Retinal pigment epithelial cell (primary cell): Measurements from ENCODE around the gene SFRP5.
A peak's percentile ranks its signal among the peaks of the same experiment; 100 is the strongest.

ENCODE experiments used
- DNase-seq: peaks from one replicate; pipeline ENCODE4 v3.0.0-alpha.2; 2010; ENCODE audit warnings: low read depth
- H3K4me3 ChIP-seq: 2 replicates; pipeline ENCODE4 v1.5.1; 2011; ENCODE audit warnings: mild to moderate bottlenecking, low read length, control low read depth, moderate library complexity
- CTCF ChIP-seq: conservative IDR thresholded peaks from 2 replicates; pipeline ENCODE4 v1.5.1; 2011; ENCODE audit warnings: low read depth, low read length, control low read depth, inconsistent platforms

The SFRP5 gene

GRCh38 chr10:97771913-97772823 lies at the start of gene SFRP5:
TSS of gene SFRP5 (minus strand) at chr10:97771999. CDS start at chr10:97771833, 166 bp downstream.
- H3K4me3 ChIP-seq = peak within 1 kb of the TSS; percentile 74
- no peak for DNase-seq
- TF ChIP-seq CTCF = no peak

GRCh38 chr10:97820096-97820704 lies 48.4 kb upstream of the SFRP5 start:
- no peak for TF ChIP-seq CTCF
- no peak overlapping the region for H3K4me3 ChIP-seq
- DNase-seq = no peak

GRCh38 chr10:97818572-97818971 lies 46.8 kb upstream of the SFRP5 start:
- DNase-seq = no peak
- TF ChIP-seq CTCF = no peak
- H3K4me3 ChIP-seq = no peak overlapping the region

GRCh38 chr10:97816609-97817008 lies 44.8 kb upstream of the SFRP5 start:
- no peak for TF ChIP-seq CTCF
- no peak for DNase-seq
- H3K4me3 ChIP-seq = no peak overlapping the region

- DNase-seq = no peak
- no peak for TF ChIP-seq CTCF
- no peak overlapping the region for H3K4me3 ChIP-seq
Measured at GRCh38 chr10:97814996-97815395, 43.2 kb upstream of the SFRP5 start.

- DNase-seq = no peak
- TF ChIP-seq CTCF = no peak
- H3K4me3 ChIP-seq = no peak overlapping the region
Measured at GRCh38 chr10:97813311-97813710, 41.5 kb upstream of the SFRP5 start.

GRCh38 chr10:97812696-97813095 lies 40.9 kb upstream of the SFRP5 start:
- no peak for TF ChIP-seq CTCF
- no peak overlapping the region for H3K4me3 ChIP-seq
- no peak for DNase-seq
